CD14-positive monocyte (primary cell): ENCODE data around the gene KCNQ1. TPM values are rescaled to one million over a fixed set of nuclear protein-coding genes. Genes with fewer than 3 reads are reported as not detected.

Experiments
- DNase-seq, 3 donors: peaks; one replicate each; pipeline ENCODE4 v3.0.0-alpha.2; 2011 to 2022
- H2AFZ ChIP-seq: 2 replicates; pipeline ENCODE4 v1.6.0; 2012; ENCODE audit warnings: mild to moderate bottlenecking, low read depth, low read length, inconsistent platforms; ENCODE audit not compliant: insufficient read depth, poor library complexity, severe bottlenecking
- H3K27ac ChIP-seq, 2 donors: 1 replicate in 1 of 2; 2 replicates in 1 of 2; pipeline ENCODE4 v1.5.1; 2012 to 2013; ENCODE audit warnings: low read length in 2 of 2, control low read depth in 1 of 2, inconsistent platforms in 1 of 2, low read depth in 1 of 2, mild to moderate bottlenecking in 1 of 2
- H3K27me3 ChIP-seq, 2 donors: one replicate each; pipeline versions ENCODE4 v1.6.0 to v1.6.1; 2011 to 2013; ENCODE audit warnings: low read length in 2 of 2; ENCODE audit not compliant: control insufficient read depth in 2 of 2, insufficient read depth in 2 of 2
- H3K36me3 ChIP-seq, 2 donors: replicated peaks in 1 of 2; 1 replicate in 1 of 2; 2 replicates in 1 of 2; pipeline versions ENCODE4 v1.5.1 to v1.6.1; 2012 to 2013; ENCODE audit warnings: low read length in 2 of 2, control low read depth in 1 of 2, inconsistent platforms in 1 of 2, mild to moderate bottlenecking in 1 of 2; ENCODE audit not compliant: insufficient read depth in 2 of 2, control insufficient read depth in 1 of 2
- H3K4me1 ChIP-seq, 2 donors: 1 replicate in 1 of 2; 2 replicates in 1 of 2; pipeline versions ENCODE4 v1.5.1 to v1.6.1; 2012 to 2013; ENCODE audit warnings: low read length in 2 of 2, control low read depth in 1 of 2, inconsistent platforms in 1 of 2, mild to moderate bottlenecking in 1 of 2, moderate library complexity in 1 of 2; ENCODE audit not compliant: insufficient read depth in 2 of 2, control insufficient read depth in 1 of 2
- H3K4me2 ChIP-seq: replicated peaks from 2 replicates; pipeline ENCODE3; 2012; ENCODE audit warnings: low read length, moderate library complexity, mild to moderate bottlenecking; ENCODE audit not compliant: poor library complexity, severe bottlenecking; ENCODE audit errors: extremely low read depth
- H3K4me3 ChIP-seq, 3 experiments: fragments of 200-600 bp in 1 of 3; sonication (generic) in 1 of 3; replicated peaks in 1 of 3; 1 replicate in 2 of 3; 2 replicates in 1 of 3; pipeline ENCODE4 v1.5.1; 2011 to 2013; ENCODE audit warnings: low read length in 3 of 3, mild to moderate bottlenecking in 3 of 3, control low read depth in 2 of 3, low read depth in 2 of 3, inconsistent platforms in 1 of 3, moderate library complexity in 1 of 3
- H3K79me2 ChIP-seq: 2 replicates; pipeline ENCODE4 v1.6.0; 2012; ENCODE audit warnings: mild to moderate bottlenecking, control low read depth, inconsistent platforms, low read length, moderate library complexity; ENCODE audit not compliant: insufficient read depth
- H3K9ac ChIP-seq: 2 replicates; pipeline ENCODE4 v1.6.0; 2017; ENCODE audit warnings: low read length, mild to moderate bottlenecking; ENCODE audit not compliant: insufficient read depth, poor library complexity, severe bottlenecking
- H3K9me3 ChIP-seq, 2 donors: replicated peaks in 1 of 2; 1 replicate in 1 of 2; 2 replicates in 1 of 2; pipeline versions ENCODE4 v1.5.1 to v1.6.1; 2012 to 2013; ENCODE audit warnings: low read length in 2 of 2, control low read depth in 1 of 2; ENCODE audit not compliant: control insufficient read depth in 1 of 2, insufficient read depth in 1 of 2
- H4K20me1 ChIP-seq: 2 replicates; pipeline ENCODE4 v1.6.0; 2012; ENCODE audit warnings: mild to moderate bottlenecking, low read length, control low read depth, moderate library complexity; ENCODE audit not compliant: insufficient read depth
- H3K27ac Mint-ChIP-seq, 7 donors: one replicate each; pipeline ENCODE4 v1.8.0; 2020; ENCODE audit warnings: mild to moderate bottlenecking in 7 of 7, mixed read lengths in 7 of 7, moderate library complexity in 6 of 7, inconsistent platforms in 2 of 7
- H3K27me3 Mint-ChIP-seq, 3 donors: one replicate each; pipeline ENCODE4 v1.8.0; 2021 to 2022; ENCODE audit warnings: low read depth in 3 of 3, mild to moderate bottlenecking in 3 of 3, mixed read lengths in 3 of 3, moderate library complexity in 3 of 3, inconsistent platforms in 1 of 3
- H3K36me3 Mint-ChIP-seq, 2 donors: one replicate each; pipeline ENCODE4 v1.8.0; 2020; ENCODE audit warnings: mixed read lengths in 2 of 2, inconsistent platforms in 1 of 2, mild to moderate bottlenecking in 1 of 2
- H3K4me1 Mint-ChIP-seq: one replicate; pipeline ENCODE4 v1.8.0; 2020; ENCODE audit warnings: mild to moderate bottlenecking, mixed read lengths
- H3K4me3 Mint-ChIP-seq, 2 donors: one replicate each; pipeline ENCODE4 v1.8.0; 2020; ENCODE audit warnings: mild to moderate bottlenecking in 2 of 2, mixed read lengths in 2 of 2, moderate library complexity in 1 of 2
- H3K9me3 Mint-ChIP-seq, 7 donors: one replicate each; pipeline ENCODE4 v1.8.0; 2020 to 2022; ENCODE audit warnings: mixed read lengths in 7 of 7, mild to moderate bottlenecking in 6 of 7, moderate library complexity in 6 of 7, inconsistent platforms in 2 of 7
- WGBS: methylation state at CpG from one replicate; pipeline ENCODE4 v1.1.5; 2013; ENCODE audit warnings: missing lambda C conversion rate; ENCODE audit not compliant: insufficient coverage; 5-methylcytosine and 5-hydroxymethylcytosine counted together
- intact Hi-C, 2 donors: fragments of 100-400 bp; cut with micrococcal nuclease; formaldehyde crosslinking; loops; one replicate each; pipeline versions ENCODE4 v1.15.0 to v1.15.1; 2023
- polyA plus RNA-seq, 3 donors: library from polyadenylated mRNA; depleted of rRNA in 1 of 3; unstranded in 2 of 3; stranded (reverse) in 1 of 3; fragments of 300-500 nt in 2 of 3; fragments of >200 nt in 1 of 3; fragmentation: Illumina TruSeq in 2 of 3; gene quantifications; 1 replicate in 2 of 3; 2 replicates in 1 of 3; pipeline ENCODE4 v1.2.3, GENCODE V29; 2012 to 2021
- TF ChIP-seq, protein P1 (sequence below): fragments of 200-600 bp; IDR thresholded peaks from one replicate; pipeline ENCODE4 v1.8.0; 2022; ENCODE audit warnings: antibody characterized with exemption, mild to moderate bottlenecking

Gene KCNQ1
- polyA plus RNA-seq, 3 donors: 14.9 to 31.8 (median 21.6) TPM

DNA sequence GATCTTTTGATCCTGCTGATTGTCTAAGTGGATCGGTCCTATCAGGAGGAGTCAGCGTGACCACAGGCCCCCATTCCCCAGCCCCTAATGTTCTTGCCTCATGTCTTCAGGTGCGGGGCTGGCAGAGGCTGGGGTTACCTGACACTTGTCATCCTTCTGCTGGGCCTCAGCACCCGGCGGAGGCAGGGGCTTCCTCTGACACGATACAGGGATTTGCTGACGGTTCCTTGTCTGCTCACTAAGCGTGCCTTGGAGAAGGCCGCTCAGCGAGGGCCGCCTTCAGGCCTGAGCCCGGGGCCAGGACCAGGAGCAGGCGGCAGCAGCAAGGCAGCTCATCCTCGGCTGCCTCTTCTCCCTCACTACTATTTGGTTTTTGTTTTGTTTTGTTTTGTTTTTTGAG is 300.7 kb downstream of the KCNQ1 start:
- Mint-ChIP-seq H3K27me3 (peaks cover 0 to 8% (median 3%) of the 10 kb centered on the region in 3 donors), H3K27ac (no peak overlapping the region), H3K4me1 (peaks cover 16% of the 10 kb centered on the region), H3K4me3 (no peak overlapping the region), H3K36me3 (peaks cover 5% of the 10 kb centered on the region in 2 donors), H3K9me3 (peaks cover 0 to 3% (median 0%) of the 10 kb centered on the region in 7 donors)
- H4K20me1 ChIP-seq: peaks cover 86% of the 10 kb centered on the region
- no peak overlapping the region for H3K9ac ChIP-seq
- H2AFZ ChIP-seq: no peak overlapping the region
- H3K27ac ChIP-seq: no peak overlapping the region
- peaks cover 13 to 14% of the 10 kb centered on the region in 2 donors for H3K4me1 ChIP-seq
- H3K4me3 ChIP-seq: no peak overlapping the region
- H3K79me2 ChIP-seq: no peaks in the 10 kb centered on the region
- H3K27me3 ChIP-seq: no peaks in the 10 kb centered on the region
- peaks cover 0 to 5% of the 10 kb centered on the region in 2 donors for H3K36me3 ChIP-seq
- TF ChIP-seq, protein P1, sequence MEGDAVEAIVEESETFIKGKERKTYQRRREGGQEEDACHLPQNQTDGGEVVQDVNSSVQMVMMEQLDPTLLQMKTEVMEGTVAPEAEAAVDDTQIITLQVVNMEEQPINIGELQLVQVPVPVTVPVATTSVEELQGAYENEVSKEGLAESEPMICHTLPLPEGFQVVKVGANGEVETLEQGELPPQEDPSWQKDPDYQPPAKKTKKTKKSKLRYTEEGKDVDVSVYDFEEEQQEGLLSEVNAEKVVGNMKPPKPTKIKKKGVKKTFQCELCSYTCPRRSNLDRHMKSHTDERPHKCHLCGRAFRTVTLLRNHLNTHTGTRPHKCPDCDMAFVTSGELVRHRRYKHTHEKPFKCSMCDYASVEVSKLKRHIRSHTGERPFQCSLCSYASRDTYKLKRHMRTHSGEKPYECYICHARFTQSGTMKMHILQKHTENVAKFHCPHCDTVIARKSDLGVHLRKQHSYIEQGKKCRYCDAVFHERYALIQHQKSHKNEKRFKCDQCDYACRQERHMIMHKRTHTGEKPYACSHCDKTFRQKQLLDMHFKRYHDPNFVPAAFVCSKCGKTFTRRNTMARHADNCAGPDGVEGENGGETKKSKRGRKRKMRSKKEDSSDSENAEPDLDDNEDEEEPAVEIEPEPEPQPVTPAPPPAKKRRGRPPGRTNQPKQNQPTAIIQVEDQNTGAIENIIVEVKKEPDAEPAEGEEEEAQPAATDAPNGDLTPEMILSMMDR: no peak
- 95% methylated on average over 12 of the region's 14 CpGs for WGBS
- DNase-seq: no peak
- H3K9me3 ChIP-seq: no peaks in the 10 kb centered on the region
- H3K4me2 ChIP-seq: no peak overlapping the region
- intact Hi-C loops: no loop called here

DNA sequence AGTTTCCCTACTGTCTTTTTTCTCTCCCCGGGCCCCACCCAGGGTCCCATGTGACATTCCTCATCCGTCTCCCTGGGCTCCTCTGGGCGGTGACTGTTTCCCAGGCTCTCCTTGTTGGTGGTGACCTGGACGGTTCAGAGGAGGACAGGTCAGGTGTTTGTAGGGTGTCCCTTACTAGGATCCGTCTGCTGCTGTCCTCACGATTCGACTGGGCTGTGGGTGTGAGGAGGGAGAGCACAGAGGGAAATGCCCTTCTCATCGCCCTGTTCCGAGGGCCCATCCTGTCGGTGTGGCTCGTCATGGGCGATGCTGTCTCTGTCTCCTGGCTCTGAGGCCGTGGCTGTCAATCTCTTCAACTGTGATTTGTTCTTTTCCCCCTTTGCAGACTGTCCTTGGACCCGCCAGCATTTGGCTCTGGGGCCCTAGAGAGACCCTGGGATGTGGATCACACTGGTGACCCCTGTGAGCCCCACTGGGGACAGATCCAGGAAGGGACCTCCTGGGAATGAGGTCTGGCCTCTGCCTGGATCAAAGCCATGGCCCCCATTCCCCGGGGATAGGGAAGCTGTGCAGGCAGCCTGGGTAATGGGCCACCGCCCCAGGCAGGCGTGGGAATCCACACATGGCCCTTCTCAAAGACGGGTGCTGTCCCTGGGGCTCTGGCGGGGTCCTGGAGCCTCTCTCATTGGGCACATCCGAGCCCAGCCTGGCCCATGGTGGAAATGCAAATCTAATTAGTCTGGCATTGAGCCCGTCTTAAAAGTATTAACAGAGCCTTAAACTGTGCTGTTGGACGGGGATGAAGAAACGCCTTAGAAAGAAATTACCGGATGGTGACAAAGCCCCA is 301.8 kb downstream of the KCNQ1 start:
- TF ChIP-seq, protein P1: no peak
- no peaks in the 10 kb centered on the region for H3K9me3 ChIP-seq
- 93% methylated on average over 18 of the region's 24 CpGs for whole genome bisulfite sequencing
- peaks cover 0 to 5% of the 10 kb centered on the region in 2 donors for H3K36me3 ChIP-seq
- Mint-ChIP-seq H3K36me3 (peaks cover 3 to 5% of the 10 kb centered on the region in 2 donors), H3K4me3 (no peak overlapping the region), H3K27me3 (peaks cover 0 to 8% (median 2%) of the 10 kb centered on the region in 3 donors), H3K9me3 (peaks cover 0 to 3% (median 0%) of the 10 kb centered on the region in 7 donors), H3K27ac (peak overlapping the region in 1 of 7 donors; percentile 60), H3K4me1 (peaks cover 5% of the 10 kb centered on the region)
- no peak overlapping the region for H3K4me2 ChIP-seq
- H2AFZ ChIP-seq: no peak overlapping the region
- H3K9ac ChIP-seq: no peak overlapping the region
- no peak overlapping the region for H3K27ac ChIP-seq
- H3K27me3 ChIP-seq: no peaks in the 10 kb centered on the region
- H3K4me1 ChIP-seq: peaks cover 3% of the 10 kb centered on the region in 2 donors
- peaks cover 86% of the 10 kb centered on the region for H4K20me1 ChIP-seq
- DNase-seq: no peak
- intact Hi-C loops: no loop called here
- H3K79me2 ChIP-seq: no peaks in the 10 kb centered on the region
- H3K4me3 ChIP-seq: no peak overlapping the region
